NCI-H1694 (cell line): ENCODE data around the gene HEPHL1.
"Not testable (repeated sequence)": the region's sequence is repeated elsewhere in the genome, so short reads cannot be mapped to it uniquely, and the experiment has no call there.

ENCODE experiments used
- DNase-seq: peaks from one replicate; lab custom pipeline; 2025; lab: John Stamatoyannopoulos, UW

The HEPHL1 gene

GRCh38 chr11:94084164-94084563 lies 63.0 kb downstream of the HEPHL1 start:
- no peak for DNase-seq

- DNase-seq = no peak
Observed at GRCh38 chr11:94088906-94089305, 67.8 kb downstream of the HEPHL1 start.

- no peak for DNase-seq
Observed at GRCh38 chr11:94089341-94089740, 68.2 kb downstream of the HEPHL1 start.

GRCh38 chr11:94090401-94090800 lies 69.2 kb downstream of the HEPHL1 start:
- DNase-seq = no peak

- DNase-seq = no peak
Observed at GRCh38 chr11:94091091-94091490, 69.9 kb downstream of the HEPHL1 start.

- no peak for DNase-seq
Observed at GRCh38 chr11:94100253-94100652, 79.1 kb downstream of the HEPHL1 start.

- DNase-seq = no peak
Observed at GRCh38 chr11:94103471-94103870, 82.3 kb downstream of the HEPHL1 start.

- DNase-seq = no peak
Observed at GRCh38 chr11:94104734-94105133, 83.6 kb downstream of the HEPHL1 start.

- no peak for DNase-seq
Observed at GRCh38 chr11:94106716-94107115, 85.6 kb downstream of the HEPHL1 start.

- no peak for DNase-seq
Observed at GRCh38 chr11:94107363-94107762, 86.2 kb downstream of the HEPHL1 start.

GRCh38 chr11:94111241-94111640 lies 90.1 kb downstream of the HEPHL1 start:
- DNase-seq = no peak

- no peak for DNase-seq
Observed at GRCh38 chr11:94111660-94112059, 90.5 kb downstream of the HEPHL1 start.

GRCh38 chr11:94112206-94112953 lies 91.2 kb downstream of the HEPHL1 start:
- DNase-seq = no peak

- DNase-seq = no peak
Observed at GRCh38 chr11:94117197-94117574, 96.0 kb downstream of the HEPHL1 start.

GRCh38 chr11:94117871-94118270 lies 96.7 kb downstream of the HEPHL1 start:
- no peak for DNase-seq

GRCh38 chr11:94119676-94120075 lies 98.5 kb downstream of the HEPHL1 start:
- not testable (repeated sequence) for DNase-seq

GRCh38 chr11:94120516-94120915 lies 99.4 kb downstream of the HEPHL1 start:
- not testable (repeated sequence) for DNase-seq

GRCh38 chr11:94120946-94121345 lies 99.8 kb downstream of the HEPHL1 start:
- no peak for DNase-seq

- no peak for DNase-seq
Observed at GRCh38 chr11:94125407-94126115, 104.4 kb downstream of the HEPHL1 start.

GRCh38 chr11:94127638-94128037 lies 106.5 kb downstream of the HEPHL1 start:
- no peak for DNase-seq

GRCh38 chr11:94128291-94128745 lies 107.2 kb downstream of the HEPHL1 start:
- no peak for DNase-seq

- DNase-seq = peak; percentile 22
Observed at GRCh38 chr11:94128746-94129511, 107.8 kb downstream of the HEPHL1 start, which contains the start of gene PANX1. Gene PANX1, plus strand, starts transcription at chr11:94128841. Its CDS starts 472 bp downstream, at chr11:94129313.
